Heart right ventricle (tissue), 16 donors: Measurements from ENCODE around the gene TBRG4. TPM values are rescaled to one million over a fixed set of nuclear protein-coding genes. Genes with fewer than 3 reads are reported as not detected.
A peak's percentile ranks its signal among the peaks of the same experiment; 100 is the strongest.

ENCODE experiments used
- ATAC-seq, 8 donors: fragments of 200-7000 bp; cut with Tn5 transposase; one replicate each; pipeline ENCODE4 v1.9.1; 2020; ENCODE audit warnings: mild to moderate bottlenecking in 8 of 8, moderate library complexity in 8 of 8, moderate number of reproducible peaks in 1 of 8
- DNase-seq, 2 donors: peaks; one replicate each; pipeline ENCODE4 v3.0.0-alpha.2; 2020
- H3K27ac ChIP-seq, 10 donors: fragments of 200-600 bp; sonication (generic) in 2 of 10; one replicate each; pipeline versions ENCODE4 v1.5.0 to v1.8.0; 2020 to 2022; ENCODE audit warnings: mild to moderate bottlenecking in 3 of 10
- H3K27me3 ChIP-seq, 7 donors: fragments of 200-600 bp; one replicate each; pipeline ENCODE4 v1.8.0; 2021 to 2022; ENCODE audit warnings: mild to moderate bottlenecking in 2 of 7
- H3K36me3 ChIP-seq, 9 donors: fragments of 200-600 bp; sonication (generic) in 1 of 9; one replicate each; pipeline versions ENCODE4 v1.5.0 to v1.8.0; 2020 to 2022; ENCODE audit warnings: mild to moderate bottlenecking in 2 of 9
- H3K4me1 ChIP-seq, 9 donors: fragments of 200-600 bp; sonication (generic) in 1 of 9; one replicate each; pipeline versions ENCODE4 v1.5.0 to v1.8.0; 2020 to 2022; ENCODE audit warnings: mild to moderate bottlenecking in 4 of 9
- H3K4me3 ChIP-seq, 10 donors: fragments of 200-600 bp; sonication (generic) in 2 of 10; one replicate each; pipeline versions ENCODE4 v1.5.0 to v1.8.0; 2020 to 2022; ENCODE audit warnings: mild to moderate bottlenecking in 7 of 10, moderate library complexity in 2 of 10
- H3K9me3 ChIP-seq, 11 donors: fragments of 200-600 bp in 10 of 11; sonication (generic) in 2 of 11; one replicate each; pipeline versions ENCODE4 v1.5.0 to v1.8.0; 2013 to 2022; ENCODE audit warnings: mild to moderate bottlenecking in 2 of 11, control low read depth in 1 of 11, moderate library complexity in 1 of 11
- WGBS, 2 donors: extraction: QIAGEN DNeasy Blood & Tissue Kit; methylation state at CpG; one replicate each; pipeline ENCODE4 v1.1.7; 2013; ENCODE audit warnings: inconsistent platforms in 1 of 2; 5-methylcytosine and 5-hydroxymethylcytosine counted together
- intact Hi-C, 10 donors: fragments of 100-400 bp; cut with DNase I; formaldehyde crosslinking; loops; one replicate each; pipeline versions ENCODE4 v1.11.1 to v1.14.2; 2022
- polyA plus RNA-seq, 2 donors: library from polyadenylated mRNA; stranded (reverse); fragments of 200-250 nt; gene quantifications; one replicate each; pipeline ENCODE4 v1.2.3, GENCODE V29; 2013
- total RNA-seq, 10 donors: library from RNA; stranded (reverse); fragmentation: NEBNext Ultra II Directional in 3 of 10; extraction: Animal tissue kit (Norgen Biotek cat#: 25700) in 3 of 10; gene quantifications; one replicate each; pipeline versions ENCODE4 v1.2.1 to v1.2.4, GENCODE V29; 2021 to 2023
- TF ChIP-seq, protein P1 (sequence below), 9 donors: fragments of 200-600 bp; sonication (generic) in 2 of 9; IDR thresholded peaks; one replicate each; pipeline versions ENCODE4 v1.5.0 to v1.8.0; 2021 to 2022; ENCODE audit warnings: antibody characterized with exemption in 9 of 9, mild to moderate bottlenecking in 5 of 9, moderate library complexity in 1 of 9
- donor health status: Arrhythmogenic right ventricular cardiomyopathy.
- donor health status: ischemic (EF 13 %, LVEDD 7.1; RV severe dilation, severe dysfunction).
- donor health status: healthy with polysubstance abuse.
- donor health status: DM: no; HTN: yes; CAD: no.
- donor health status: DM: no; HTN: no; CAD: no.
- donor health status: ischemic (EF 25% LVEDD 6.9; RV normal size, moderate dysfunction).
- donor health status: ischemic (EF 25% LVEDD 5.7; RV mildly dilated, moderate dysfunction).
- donor health status: healthy.
- donor health status: DM: yes; HTN: yes; CAD: no.
- donor health status: Ischemic cardiomyopathy.
- donor health status: ischemic (EF 35%, LVEDD 5.7; RV mildly dilated, moderate dysfunction).
- donor health status: nonischemic (EF 11% LVEDD 7.7; RV severe dilation, severe dysfunction).
- donor health status: DM: yes; HTN: yes; CAD: no.
- donor health status: PGD.
- donor health status: ischemic (EF 29% LVEDD 5.4; RV normal size, mild dysfunction).
- donor health status: nonischemic (EF 23%, LVEDD 6.1; RV moderate dilation, normal function).

Gene TBRG4
- total and polyA plus RNA-seq, 12 donors: 57.1 to 93.9 (median 67.4) TPM

DNA sequence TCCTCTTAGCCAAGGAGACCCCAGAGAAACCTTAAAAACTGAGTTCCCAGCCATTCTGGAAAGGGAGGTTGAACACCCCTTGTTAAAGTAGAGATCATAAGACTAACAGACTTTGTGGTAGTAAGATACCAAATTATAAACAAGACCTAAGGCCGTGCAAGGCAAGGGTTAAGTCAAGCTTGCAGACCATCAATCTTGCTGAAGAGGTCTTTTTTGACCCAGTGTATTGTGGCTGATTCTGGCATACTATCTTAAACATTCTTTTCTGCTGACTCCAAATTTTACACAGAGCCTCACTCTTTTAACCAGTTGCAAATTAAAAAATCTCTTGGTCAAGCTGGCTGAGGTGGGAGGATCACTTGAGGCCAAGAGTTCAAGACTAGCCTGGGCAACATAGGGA lies 1.2 kb upstream of the TBRG4 start:
- H3K27ac ChIP-seq: peak overlapping the region in 9 of 10 donors; percentile 90 to 99 (median 94)
- ATAC-seq: no peak
- no peaks in the 10 kb centered on the region for H3K27me3 ChIP-seq
- peak overlapping the region in 7 of 10 donors; percentile 64 to 89 (median 75) for H3K4me3 ChIP-seq
- whole genome bisulfite sequencing, 2 donors: 74 to 80% methylated on average over 1 of the region's 1 CpG
- H3K9me3 ChIP-seq: no peaks in the 10 kb centered on the region
- H3K36me3 ChIP-seq: peaks cover 0 to 21% (median 11%) of the 10 kb centered on the region in 9 donors
- no peak for DNase-seq
- intact Hi-C loops: loop anchor here in 7 of 10 donors (5.0 to 10.0 kb wide), 5 partner anchors 110 to 228 kb away; partner anchors contain the start of genes CCM2 (in 2 of the 7) and PURB (in 1 of the 7)
- H3K4me1 ChIP-seq: peaks cover 9 to 44% (median 34%) of the 10 kb centered on the region in 9 donors
- TF ChIP-seq, protein P1, sequence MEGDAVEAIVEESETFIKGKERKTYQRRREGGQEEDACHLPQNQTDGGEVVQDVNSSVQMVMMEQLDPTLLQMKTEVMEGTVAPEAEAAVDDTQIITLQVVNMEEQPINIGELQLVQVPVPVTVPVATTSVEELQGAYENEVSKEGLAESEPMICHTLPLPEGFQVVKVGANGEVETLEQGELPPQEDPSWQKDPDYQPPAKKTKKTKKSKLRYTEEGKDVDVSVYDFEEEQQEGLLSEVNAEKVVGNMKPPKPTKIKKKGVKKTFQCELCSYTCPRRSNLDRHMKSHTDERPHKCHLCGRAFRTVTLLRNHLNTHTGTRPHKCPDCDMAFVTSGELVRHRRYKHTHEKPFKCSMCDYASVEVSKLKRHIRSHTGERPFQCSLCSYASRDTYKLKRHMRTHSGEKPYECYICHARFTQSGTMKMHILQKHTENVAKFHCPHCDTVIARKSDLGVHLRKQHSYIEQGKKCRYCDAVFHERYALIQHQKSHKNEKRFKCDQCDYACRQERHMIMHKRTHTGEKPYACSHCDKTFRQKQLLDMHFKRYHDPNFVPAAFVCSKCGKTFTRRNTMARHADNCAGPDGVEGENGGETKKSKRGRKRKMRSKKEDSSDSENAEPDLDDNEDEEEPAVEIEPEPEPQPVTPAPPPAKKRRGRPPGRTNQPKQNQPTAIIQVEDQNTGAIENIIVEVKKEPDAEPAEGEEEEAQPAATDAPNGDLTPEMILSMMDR (IDR thresholded peaks at IDR 0.05): no peak

DNA sequence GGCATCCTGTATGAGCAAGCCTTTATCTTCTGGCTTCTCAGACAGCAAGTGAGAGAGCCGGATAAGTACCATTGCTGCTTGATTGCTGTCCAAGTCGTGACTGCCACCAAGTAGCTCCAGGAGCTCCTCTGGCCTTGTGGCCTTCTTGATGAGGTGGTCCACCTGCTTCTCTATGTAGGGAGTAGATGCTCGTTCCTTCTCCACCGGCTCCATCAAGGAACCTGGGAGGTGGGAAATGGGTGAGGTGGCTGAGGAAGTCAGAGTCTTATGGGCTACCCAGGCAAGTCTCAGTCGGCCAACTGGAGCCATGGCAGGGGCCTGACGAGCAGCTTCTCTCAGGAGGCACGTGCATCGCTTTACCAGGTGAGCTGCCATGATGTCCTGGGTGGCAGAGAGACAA lies 2.6 kb downstream of the TBRG4 start:
- no peaks in the 10 kb centered on the region for H3K9me3 ChIP-seq
- ATAC-seq: no peak
- 69 to 73% methylated on average over 8 of the region's 8 CpGs for WGBS, 2 donors
- no peak overlapping the region for H3K4me3 ChIP-seq
- intact Hi-C loops: loop anchor here in 1 of 10 donors (10.0 kb wide), 1 partner anchor 94 kb away; no protein-coding TSS in a partner anchor
- no peak for DNase-seq
- peaks cover 0 to 59% (median 48%) of the 10 kb centered on the region in 9 donors for H3K36me3 ChIP-seq
- peaks cover 11 to 80% (median 52%) of the 10 kb centered on the region in 9 donors for H3K4me1 ChIP-seq
- TF ChIP-seq, protein P1 (IDR thresholded peaks at IDR 0.05): no peak
- no peak overlapping the region for H3K27ac ChIP-seq
- no peaks in the 10 kb centered on the region for H3K27me3 ChIP-seq

DNA sequence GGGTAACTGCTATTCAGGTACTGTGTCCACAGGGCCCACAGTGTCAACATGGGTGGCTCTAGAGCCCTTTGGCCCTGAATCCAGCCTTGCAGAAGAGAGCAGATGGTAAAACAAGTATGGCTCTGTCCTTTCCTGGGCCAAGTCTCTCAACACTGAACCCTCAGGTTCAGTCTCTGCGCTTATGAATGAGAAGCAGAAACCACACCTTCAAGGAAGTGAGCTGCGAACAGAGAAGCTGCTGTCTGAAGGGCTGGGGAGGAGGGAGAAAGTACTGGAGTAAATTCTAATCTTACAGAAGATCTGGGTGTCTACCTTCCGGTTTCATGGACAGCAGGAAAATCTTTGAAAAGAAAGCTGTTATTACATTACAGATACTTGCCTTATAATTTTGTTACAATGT lies 4.1 kb downstream of the TBRG4 start:
- no peak for DNase-seq
- TF ChIP-seq, protein P1 (IDR thresholded peaks at IDR 0.05): no peak
- 70 to 79% methylated on average over 3 of the region's 3 CpGs for WGBS, 2 donors
- Histone ChIP-seq H3K36me3 (peaks cover 0 to 74% (median 62%) of the 10 kb centered on the region in 9 donors), H3K27me3 (no peaks in the 10 kb centered on the region), H3K4me3 (no peak overlapping the region), H3K27ac (no peak overlapping the region), H3K4me1 (peaks cover 11 to 78% (median 51%) of the 10 kb centered on the region in 9 donors), H3K9me3 (no peaks in the 10 kb centered on the region)
- no peak for ATAC-seq
- intact Hi-C loops: loop anchor here in 1 of 10 donors (10.0 kb wide), 1 partner anchor 93 kb away; no protein-coding TSS in a partner anchor

DNA sequence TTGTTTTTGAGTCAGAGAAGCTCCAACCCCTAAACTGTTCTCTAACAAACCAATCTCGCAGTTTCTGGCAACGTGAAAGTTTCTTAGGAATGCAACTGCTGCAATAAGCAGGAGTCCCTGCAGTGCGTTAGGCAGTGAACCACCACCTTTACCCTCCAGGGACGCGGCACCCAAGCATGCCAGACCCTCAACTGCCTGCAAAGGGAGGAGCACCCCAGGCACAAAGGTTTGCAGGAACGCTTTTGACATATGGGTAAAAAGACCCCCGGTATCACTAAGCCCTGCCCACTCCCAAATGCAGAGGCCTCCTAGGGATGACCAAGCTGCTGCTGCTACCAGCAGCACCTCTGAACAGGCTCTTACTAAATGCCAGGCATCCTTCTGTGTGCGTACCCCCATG lies 4.7 kb downstream of the TBRG4 start:
- no peak for DNase-seq
- H3K27me3 ChIP-seq: no peaks in the 10 kb centered on the region
- 67 to 78% methylated on average over 8 of the region's 8 CpGs for WGBS, 2 donors
- TF ChIP-seq, protein P1 (IDR thresholded peaks at IDR 0.05): no peak
- H3K36me3 ChIP-seq: peaks cover 5 to 79% (median 68%) of the 10 kb centered on the region in 9 donors
- ATAC-seq: no peak
- H3K27ac ChIP-seq: no peak overlapping the region
- H3K4me1 ChIP-seq: peaks cover 11 to 73% (median 47%) of the 10 kb centered on the region in 9 donors
- H3K9me3 ChIP-seq: no peaks in the 10 kb centered on the region
- no peak overlapping the region for H3K4me3 ChIP-seq
- intact Hi-C loops: loop anchor here in 1 of 10 donors (10.0 kb wide), 1 partner anchor 92 kb away; no protein-coding TSS in a partner anchor
